GM20000 (cell line): ENCODE data around the gene ATP6V0A4.

Experiments used
- DNase-seq: peaks from one replicate; pipeline ENCODE4 v3.0.0; 2012; ENCODE audit warnings: low spot score
- TF ChIP-seq, protein P1 (sequence below): IDR thresholded peaks from 2 replicates; pipeline ENCODE4 v1.5.1; 2012; ENCODE audit warnings: mild to moderate bottlenecking, control low read depth; ENCODE audit errors: extremely low read depth, missing control alignments

ATP6V0A4 gene

DNA sequence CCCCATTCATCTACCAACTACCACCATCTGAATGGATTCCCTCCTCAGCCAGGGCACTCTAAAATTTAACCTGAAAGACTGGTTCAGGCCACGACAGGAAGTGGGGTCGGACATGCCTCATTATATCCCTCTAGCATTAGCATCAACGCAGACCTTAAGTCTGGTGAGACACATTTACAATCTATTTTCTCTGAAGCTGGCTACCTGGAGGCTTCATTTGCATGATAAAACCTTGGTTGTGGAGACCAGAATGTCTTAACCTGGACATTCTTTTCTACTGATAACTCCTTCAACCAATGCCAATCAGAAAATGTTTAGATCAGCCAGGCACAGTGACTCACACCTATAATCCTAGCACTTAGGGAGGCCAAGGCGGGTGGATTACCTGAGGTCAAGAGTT lies 139.1 kb downstream of the ATP6V0A4 start:
- TF ChIP-seq, protein P1, sequence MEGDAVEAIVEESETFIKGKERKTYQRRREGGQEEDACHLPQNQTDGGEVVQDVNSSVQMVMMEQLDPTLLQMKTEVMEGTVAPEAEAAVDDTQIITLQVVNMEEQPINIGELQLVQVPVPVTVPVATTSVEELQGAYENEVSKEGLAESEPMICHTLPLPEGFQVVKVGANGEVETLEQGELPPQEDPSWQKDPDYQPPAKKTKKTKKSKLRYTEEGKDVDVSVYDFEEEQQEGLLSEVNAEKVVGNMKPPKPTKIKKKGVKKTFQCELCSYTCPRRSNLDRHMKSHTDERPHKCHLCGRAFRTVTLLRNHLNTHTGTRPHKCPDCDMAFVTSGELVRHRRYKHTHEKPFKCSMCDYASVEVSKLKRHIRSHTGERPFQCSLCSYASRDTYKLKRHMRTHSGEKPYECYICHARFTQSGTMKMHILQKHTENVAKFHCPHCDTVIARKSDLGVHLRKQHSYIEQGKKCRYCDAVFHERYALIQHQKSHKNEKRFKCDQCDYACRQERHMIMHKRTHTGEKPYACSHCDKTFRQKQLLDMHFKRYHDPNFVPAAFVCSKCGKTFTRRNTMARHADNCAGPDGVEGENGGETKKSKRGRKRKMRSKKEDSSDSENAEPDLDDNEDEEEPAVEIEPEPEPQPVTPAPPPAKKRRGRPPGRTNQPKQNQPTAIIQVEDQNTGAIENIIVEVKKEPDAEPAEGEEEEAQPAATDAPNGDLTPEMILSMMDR: no peak
- no peak for DNase-seq

DNA sequence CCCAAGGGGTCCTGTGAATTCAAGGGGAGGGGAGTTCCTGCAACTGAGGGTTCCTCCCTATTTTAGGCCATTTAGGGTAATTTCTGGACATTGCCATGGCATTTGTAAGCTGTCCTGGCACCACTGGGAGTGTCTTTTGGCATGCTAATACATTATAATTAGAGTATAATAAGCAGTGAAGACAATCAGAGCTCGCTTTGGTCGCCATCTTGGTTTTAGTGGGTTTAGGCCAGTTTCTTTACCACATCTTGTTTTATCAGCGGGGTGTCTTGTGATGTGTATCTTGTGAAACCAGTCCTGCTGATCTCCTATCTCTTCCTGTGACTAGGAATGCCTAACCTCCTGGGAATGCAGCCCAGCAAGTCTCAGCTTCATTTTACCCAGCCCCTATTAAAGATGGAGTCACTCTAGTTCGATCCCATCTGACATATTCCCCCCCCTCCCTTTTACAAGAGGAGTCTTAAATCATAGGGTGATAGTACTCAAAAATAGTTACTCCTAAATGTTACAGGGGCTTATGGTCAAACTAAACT lies 140.1 kb downstream of the ATP6V0A4 start:
- no peak for DNase-seq
- TF ChIP-seq, protein P1: no peak

DNA sequence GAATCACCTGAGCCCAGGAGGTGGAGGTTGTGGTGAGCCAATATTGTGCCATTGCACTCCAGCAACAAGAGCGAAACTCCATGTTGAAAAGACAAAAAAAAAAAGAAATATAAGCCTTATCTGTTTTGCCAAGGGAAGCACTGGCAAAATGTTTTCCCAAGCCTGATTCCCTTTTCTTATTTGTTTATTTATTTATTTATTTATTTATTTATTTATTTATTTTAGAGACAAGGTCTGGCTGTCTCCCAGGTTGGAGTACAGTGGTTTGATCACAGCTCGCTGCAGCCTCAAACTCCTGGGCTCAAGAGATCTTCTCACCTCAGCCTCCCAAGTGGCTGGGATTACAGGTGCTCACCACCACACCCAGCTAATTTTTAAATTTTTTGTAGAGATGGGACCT lies 141.0 kb downstream of the ATP6V0A4 start:
- TF ChIP-seq, protein P1: no peak
- no peak for DNase-seq
